Coronary artery (tissue), 2 donors: Measurements from ENCODE around the gene TMTC1.

Experiments used
- DNase-seq: peaks from one replicate; pipeline ENCODE4 v3.0.0-alpha.2; 2017; ENCODE audit warnings: low spot score
- H3K27ac ChIP-seq, 2 donors: fragments of 200-600 bp; sonication (generic); one replicate each; pipeline ENCODE4 v1.5.1; 2016 to 2019
- H3K4me3 ChIP-seq: fragments of 200-600 bp; sonication (generic); 2 replicates; pipeline ENCODE4 v1.5.1; 2016; ENCODE audit warnings: mild to moderate bottlenecking, moderate library complexity
- TF ChIP-seq, protein P1 (sequence below): fragments of 200-600 bp; sonication (generic); IDR thresholded peaks from one replicate; pipeline ENCODE4 v1.5.1; 2019; ENCODE audit warnings: antibody characterized with exemption

The TMTC1 gene

GRCh38 chr12:29763301-29763683 lies 20.4 kb downstream of the TMTC1 start:
- TF ChIP-seq, protein P1, sequence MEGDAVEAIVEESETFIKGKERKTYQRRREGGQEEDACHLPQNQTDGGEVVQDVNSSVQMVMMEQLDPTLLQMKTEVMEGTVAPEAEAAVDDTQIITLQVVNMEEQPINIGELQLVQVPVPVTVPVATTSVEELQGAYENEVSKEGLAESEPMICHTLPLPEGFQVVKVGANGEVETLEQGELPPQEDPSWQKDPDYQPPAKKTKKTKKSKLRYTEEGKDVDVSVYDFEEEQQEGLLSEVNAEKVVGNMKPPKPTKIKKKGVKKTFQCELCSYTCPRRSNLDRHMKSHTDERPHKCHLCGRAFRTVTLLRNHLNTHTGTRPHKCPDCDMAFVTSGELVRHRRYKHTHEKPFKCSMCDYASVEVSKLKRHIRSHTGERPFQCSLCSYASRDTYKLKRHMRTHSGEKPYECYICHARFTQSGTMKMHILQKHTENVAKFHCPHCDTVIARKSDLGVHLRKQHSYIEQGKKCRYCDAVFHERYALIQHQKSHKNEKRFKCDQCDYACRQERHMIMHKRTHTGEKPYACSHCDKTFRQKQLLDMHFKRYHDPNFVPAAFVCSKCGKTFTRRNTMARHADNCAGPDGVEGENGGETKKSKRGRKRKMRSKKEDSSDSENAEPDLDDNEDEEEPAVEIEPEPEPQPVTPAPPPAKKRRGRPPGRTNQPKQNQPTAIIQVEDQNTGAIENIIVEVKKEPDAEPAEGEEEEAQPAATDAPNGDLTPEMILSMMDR: no peak
- Histone ChIP-seq H3K27ac (no peak overlapping the region), H3K4me3 (no peak overlapping the region)
- no peak for DNase-seq

GRCh38 chr12:29762637-29763300 lies 21.0 kb downstream of the TMTC1 start:
- TF ChIP-seq, protein P1: no peak
- no peak overlapping the region for H3K27ac ChIP-seq
- H3K4me3 ChIP-seq: no peak overlapping the region
- DNase-seq: no peak

- TF ChIP-seq, protein P1: no peak
- no peak for DNase-seq
- H3K27ac ChIP-seq: no peak overlapping the region
Measured at GRCh38 chr12:29759950-29760349, 23.8 kb downstream of the TMTC1 start.

DNA sequence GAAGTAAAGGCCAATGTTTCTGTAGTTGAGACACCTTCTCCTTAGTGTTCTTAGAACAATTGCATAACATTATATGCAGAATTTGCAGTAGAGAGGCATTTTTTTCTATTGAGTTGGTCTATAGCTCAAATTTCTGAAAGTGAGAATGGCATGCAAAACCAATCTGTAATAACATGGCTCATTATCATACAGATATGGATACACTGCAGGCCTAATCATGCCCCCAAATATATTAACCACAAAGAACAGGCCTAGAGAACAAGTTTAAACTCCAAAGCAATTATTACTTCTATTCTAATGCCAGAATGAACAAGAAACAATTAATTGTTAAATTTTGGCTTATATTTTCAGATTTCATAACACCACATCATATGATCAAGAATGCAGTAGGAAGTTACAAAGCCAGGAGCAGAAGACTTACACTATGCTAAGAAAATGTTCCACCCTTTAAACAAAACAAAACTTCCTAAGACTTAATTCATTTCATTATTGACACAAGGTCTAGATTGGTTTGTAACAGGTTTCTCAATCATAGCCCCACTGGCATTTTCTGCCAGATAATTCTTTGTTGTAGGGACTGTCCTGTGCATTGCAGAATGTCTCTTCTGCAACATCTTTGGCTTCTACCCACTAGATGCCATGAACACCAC lies 26.9 kb downstream of the TMTC1 start:
- no peak for DNase-seq
- TF ChIP-seq, protein P1: no peak

More at GRCh38 chr12:29759950-29760349, 23.8 kb downstream of the TMTC1 start:
- H3K4me3 ChIP-seq: no peak overlapping the region

DNA sequence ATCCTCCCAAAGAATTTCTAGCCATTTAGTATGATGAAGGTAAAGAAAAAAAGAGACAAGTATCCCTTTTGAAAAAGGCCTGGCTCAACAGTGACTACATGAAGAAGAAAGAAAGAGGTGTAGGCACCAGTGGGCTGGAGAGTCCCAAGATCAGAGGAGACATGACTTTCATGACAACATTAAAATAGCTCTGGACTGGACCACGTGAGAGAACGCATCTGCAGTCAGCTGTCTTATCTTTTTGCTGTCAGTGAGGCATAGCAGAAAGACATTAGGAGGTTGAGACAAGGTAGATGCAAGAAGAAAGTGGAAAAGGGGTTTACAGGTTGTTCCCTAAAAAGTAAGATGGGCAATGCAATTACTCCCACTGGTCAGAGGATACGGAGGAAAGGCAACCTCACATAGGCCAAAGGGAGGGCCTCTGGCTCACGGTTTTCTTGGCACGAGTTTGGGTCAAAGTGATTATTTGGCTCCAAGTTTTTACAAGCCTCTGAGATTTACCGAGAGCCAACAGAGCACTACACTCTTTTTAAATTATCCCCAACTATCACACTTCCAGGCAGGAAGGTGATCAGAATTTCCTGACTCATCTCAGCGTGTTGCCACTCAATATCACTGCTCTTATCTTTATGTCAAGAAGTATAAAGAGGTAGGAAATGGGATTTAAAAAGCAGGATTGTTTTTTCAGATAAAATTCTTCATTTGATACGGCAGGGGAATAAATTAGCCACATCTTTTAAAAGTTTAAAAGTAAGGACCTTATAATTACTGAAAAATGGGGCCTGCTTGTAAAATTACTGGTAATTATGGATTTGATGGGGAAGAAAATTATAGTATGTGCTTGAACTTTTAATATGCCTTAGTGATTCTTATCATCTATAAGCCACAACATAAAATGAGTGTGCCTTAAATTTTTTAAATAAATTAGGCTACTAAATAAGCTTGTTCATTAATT lies 29.2 kb downstream of the TMTC1 start:
- TF ChIP-seq, protein P1: no peak
- no peak for DNase-seq
- no peak overlapping the region for H3K4me3 ChIP-seq
- H3K27ac ChIP-seq: no peak overlapping the region

More for the DNA sequence above, 26.9 kb downstream of the TMTC1 start:
- Histone ChIP-seq H3K27ac (no peak overlapping the region), H3K4me3 (no peak overlapping the region)

- no peak for DNase-seq
- Histone ChIP-seq H3K4me3 (no peak overlapping the region), H3K27ac (no peak overlapping the region)
- TF ChIP-seq, protein P1: no peak
Measured at GRCh38 chr12:29752121-29752520, 31.6 kb downstream of the TMTC1 start.
